HepG2 (cell line): ENCODE measurements around the gene PDGFB. TPM values are rescaled to one million over a fixed set of nuclear protein-coding genes. Genes with fewer than 3 reads are reported as not detected.

Source experiments
- BHLHE40 ChIP-seq: IDR thresholded peaks from 2 replicates; pipeline ENCODE4 v1.6.1; 2011; ENCODE audit warnings: low read length, improper control_type of control experiment
- CENPBD1 ChIP-seq: sonication (generic); formaldehyde crosslinking; IDR thresholded peaks from 2 replicates; pipeline ENCODE4 v1.8.0; 2022; ENCODE audit warnings: missing genetic modification reagents, low read depth, mild to moderate bottlenecking, borderline replicate concordance
- DMAP1 ChIP-seq: IDR thresholded peaks from 2 replicates; pipeline ENCODE4 v1.6.1; 2016
- FOXK1 ChIP-seq: sonication (generic); formaldehyde crosslinking; IDR thresholded peaks from 2 replicates; pipeline ENCODE4 v1.4.0; 2020; ENCODE audit warnings: low read depth, missing genetic modification reagents, borderline replicate concordance
- HCFC1 ChIP-seq: fragments of 150-350 bp; IDR thresholded peaks from 2 replicates; pipeline ENCODE4 v1.6.1; 2014; ENCODE audit warnings: low read depth, low read length
- IRF2 ChIP-seq: IDR thresholded peaks from 2 replicates; pipeline ENCODE4 v1.6.1; 2018; ENCODE audit warnings: missing genetic modification reagents, missing compliant biosample characterization
- KMT2B ChIP-seq: IDR thresholded peaks from 2 replicates; pipeline ENCODE4 v1.6.1; 2016; ENCODE audit warnings: missing genetic modification reagents, missing compliant biosample characterization
- MATR3 ChIP-seq: sonication (generic); formaldehyde crosslinking; IDR thresholded peaks from 2 replicates; pipeline ENCODE4 v1.4.0; 2020; ENCODE audit warnings: missing genetic modification reagents
- PATZ1 ChIP-seq: sonication (generic); formaldehyde crosslinking; IDR thresholded peaks from 2 replicates; pipeline ENCODE4 v1.4.0; 2020; ENCODE audit warnings: missing genetic modification reagents
- PAX8 ChIP-seq: sonication (generic); formaldehyde crosslinking; IDR thresholded peaks from 2 replicates; pipeline ENCODE4 v1.8.0; 2022; ENCODE audit warnings: mild to moderate bottlenecking, missing genetic modification reagents, borderline replicate concordance
- RFXAP ChIP-seq: sonication (generic); formaldehyde crosslinking; IDR thresholded peaks from 2 replicates; pipeline ENCODE4 v1.4.0; 2020; ENCODE audit warnings: missing genetic modification reagents, borderline replicate concordance
- SIX4 ChIP-seq: sonication (generic); formaldehyde crosslinking; IDR thresholded peaks from 2 replicates; pipeline ENCODE4 v1.4.0; 2020; ENCODE audit warnings: missing genetic modification reagents
- SMC3 ChIP-seq: IDR thresholded peaks from 2 replicates; pipeline ENCODE4 v1.6.1; 2011; ENCODE audit warnings: low read length, improper control_type of control experiment
- SNRNP70 ChIP-seq: fragments of 200-400 bp; formaldehyde crosslinking; IDR thresholded peaks from 2 replicates; pipeline ENCODE4 v1.6.1; 2017; ENCODE audit warnings: mild to moderate bottlenecking, low read depth, low read length, moderate library complexity
- SRSF1 ChIP-seq: fragments of 200-400 bp; formaldehyde crosslinking; optimal IDR thresholded peaks from 2 replicates; pipeline ENCODE3; 2017; ENCODE audit warnings: mild to moderate bottlenecking, low read depth, low read length, moderate library complexity
- THYN1 ChIP-seq: sonication (generic); formaldehyde crosslinking; IDR thresholded peaks from 2 replicates; pipeline ENCODE4 v1.8.1; 2023; ENCODE audit warnings: low read depth, mild to moderate bottlenecking, moderate library complexity, missing genetic modification reagents, borderline replicate concordance
- TIGD3 ChIP-seq: sonication (generic); formaldehyde crosslinking; IDR thresholded peaks from 2 replicates; pipeline ENCODE4 v1.5.1; 2020; ENCODE audit warnings: mild to moderate bottlenecking, missing genetic modification reagents, borderline replicate concordance
- TOPORS ChIP-seq: sonication (generic); formaldehyde crosslinking; IDR thresholded peaks from 2 replicates; pipeline ENCODE4 v1.8.0; 2023; ENCODE audit warnings: mild to moderate bottlenecking, missing genetic modification reagents
- ZBTB46 ChIP-seq: sonication (generic); formaldehyde crosslinking; IDR thresholded peaks from 2 replicates; pipeline ENCODE4 v1.4.0; 2020; ENCODE audit warnings: mild to moderate bottlenecking, missing genetic modification reagents, borderline replicate concordance
- ZNF180 ChIP-seq: sonication (generic); formaldehyde crosslinking; IDR thresholded peaks from 2 replicates; pipeline ENCODE4 v1.4.0; 2020; ENCODE audit warnings: low read depth, missing genetic modification reagents, borderline replicate concordance
- ZNF24 ChIP-seq: fragments of 450-650 bp; IDR thresholded peaks from 2 replicates; pipeline ENCODE4 v1.6.1; 2017; ENCODE audit warnings: antibody characterized with exemption, mild to moderate bottlenecking
- ZNF564 ChIP-seq: sonication (generic); formaldehyde crosslinking; IDR thresholded peaks from 2 replicates; pipeline ENCODE4 v1.8.1; 2023; ENCODE audit warnings: mild to moderate bottlenecking, missing genetic modification reagents
- ZNF607 ChIP-seq: sonication (generic); formaldehyde crosslinking; IDR thresholded peaks from 2 replicates; pipeline ENCODE4 v1.5.1; 2020; ENCODE audit warnings: missing genetic modification reagents, mild to moderate bottlenecking, borderline replicate concordance
- ZNF772 ChIP-seq: sonication (generic); formaldehyde crosslinking; IDR thresholded peaks from 2 replicates; pipeline ENCODE4 v1.5.0; 2020; ENCODE audit warnings: mild to moderate bottlenecking, missing genetic modification reagents
- ZSCAN25 ChIP-seq: sonication (generic); formaldehyde crosslinking; IDR thresholded peaks from 2 replicates; pipeline ENCODE4 v1.8.0; 2022; ENCODE audit warnings: mild to moderate bottlenecking, missing genetic modification reagents
- ZSCAN29 ChIP-seq: sonication (generic); formaldehyde crosslinking; conservative IDR thresholded peaks from 2 replicates; pipeline ENCODE4 v1.4.0; 2020; ENCODE audit warnings: mild to moderate bottlenecking, missing genetic modification reagents
- polyA plus RNA-seq, 8 experiments: library from polyadenylated mRNA; depleted of rRNA in 3 of 8; stranded (reverse) in 7 of 8; unstranded in 1 of 8; fragments of >200 nt; fragmentation: Illumina TruSeq in 4 of 8; extraction: Trizol in 4 of 8; gene quantifications; 2 replicates each; pipeline versions ENCODE4 v1.2.1 to v1.2.3, GENCODE V29; 2011 to 2016; ENCODE audit warnings: low read depth in 4 of 8, missing spikeins in 1 of 8, mixed read lengths in 1 of 8; ENCODE audit not compliant: insufficient read depth in 1 of 8
- total RNA-seq, 5 experiments: library from RNA; depleted of rRNA; stranded (reverse); fragments of >200 nt; fragmentation: Illumina TruSeq; extraction: Trizol; gene quantifications; 2 replicates each; pipeline ENCODE4 v1.2.3, GENCODE V29; 2016; ENCODE audit warnings: low read depth in 1 of 5

PDGFB gene
- total and polyA plus RNA-seq, 2 of the 13 experiments (the other 11 are each of a cell fraction or from before 2014, with no cell fraction given): 1.4 to 10.1 TPM

GRCh38 chr22:39230261-39231196 is 14.3 kb downstream of the PDGFB start (continued):
- 0 out of 2 replicates have a peak, but pooled peaks have one; percentile 46 for TF ChIP-seq ZBTB46 (CRISPR knock-in tag)
- TF ChIP-seq THYN1: no peak
- no peak for TF ChIP-seq ZNF564 (CRISPR knock-in tag)
- TF ChIP-seq KMT2B (CRISPR knock-in tag): no peak
- peak; percentile 57; the same call in 1 of the 2 replicates for TF ChIP-seq ZNF607 (CRISPR knock-in tag)
- TF ChIP-seq SMC3: no peak
- no peak for TF ChIP-seq ZNF772 (CRISPR knock-in tag)
- no peak for TF ChIP-seq CENPBD1
- no peak for TF ChIP-seq SRSF1
- TF ChIP-seq HCFC1: no peak
- no peak for TF ChIP-seq ZNF24
- peak; percentile 73 for TF ChIP-seq IRF2 (CRISPR knock-in tag)
- TF ChIP-seq SNRNP70: no peak
- TF ChIP-seq BHLHE40: no peak
- TF ChIP-seq RFXAP (CRISPR knock-in tag): no peak
- TF ChIP-seq PATZ1 (CRISPR knock-in tag): peak; percentile 99
- peak; percentile 98; the same call in 1 of the 2 replicates for TF ChIP-seq FOXK1 (CRISPR knock-in tag)
- TF ChIP-seq ZSCAN25 (CRISPR knock-in tag): 0 out of 2 replicates have a peak, but pooled peaks have one; percentile 44
- TF ChIP-seq SIX4: no peak
- TF ChIP-seq DMAP1 (CRISPR knock-in tag): no peak
- no peak for TF ChIP-seq TOPORS (CRISPR knock-in tag)
- TF ChIP-seq PAX8: no peak
- TF ChIP-seq ZNF180: no peak
- peak; percentile 81; the same call in 1 of the 2 replicates for TF ChIP-seq ZSCAN29 (CRISPR knock-in tag)
- TF ChIP-seq MATR3: no peak
- no peak for TF ChIP-seq TIGD3 (CRISPR knock-in tag)
